GM21360 (cell line): ENCODE data around the gene COL21A1.

ENCODE experiments used
- ATAC-seq: cut with Tn5 transposase; IDR thresholded peaks from one replicate; pipeline ENCODE4 v1.9.1; 2021; ENCODE audit warnings: mild to moderate bottlenecking, moderate library complexity; ENCODE audit not compliant: unreplicated experiment

The COL21A1 gene

DNA sequence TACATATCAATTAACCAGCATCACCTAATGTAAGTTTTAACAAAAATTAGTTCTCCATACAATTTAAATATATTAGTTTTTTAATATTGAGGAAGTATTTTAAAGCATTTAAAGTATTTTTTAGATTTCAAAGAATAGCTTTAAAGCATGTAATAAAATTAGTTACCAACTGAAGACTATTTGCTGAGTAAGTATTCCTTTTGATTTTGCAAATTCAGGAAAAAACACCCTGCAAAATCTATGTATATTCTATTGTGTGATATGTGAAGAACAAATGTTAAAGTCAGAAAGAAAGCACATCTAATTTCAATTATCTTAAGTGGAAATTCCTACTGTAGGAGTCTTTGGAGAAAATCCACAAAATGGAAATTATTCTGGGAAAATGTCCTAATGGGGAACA, 107.3 kb downstream of the COL21A1 start:
- ATAC-seq = no peak

DNA sequence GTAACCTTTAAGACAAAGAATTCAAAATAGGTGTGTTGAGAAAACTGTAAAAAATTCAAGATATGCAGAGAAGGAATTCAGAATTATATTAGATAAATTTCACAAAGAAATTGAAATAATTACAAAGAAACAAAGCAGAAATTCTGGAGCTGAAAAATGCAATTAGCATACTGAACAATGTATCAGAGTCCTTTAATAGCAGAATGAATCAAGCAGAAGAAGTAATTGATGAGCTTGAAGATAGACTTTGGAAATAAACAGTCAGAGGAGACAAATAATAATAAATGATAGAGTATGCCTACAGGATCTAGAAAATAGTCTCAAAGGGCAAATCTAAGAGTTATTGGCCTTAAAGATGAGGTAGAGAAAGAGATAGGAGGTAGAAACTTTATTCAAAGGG, 131.7 kb downstream of the COL21A1 start:
- no peak for ATAC-seq

DNA sequence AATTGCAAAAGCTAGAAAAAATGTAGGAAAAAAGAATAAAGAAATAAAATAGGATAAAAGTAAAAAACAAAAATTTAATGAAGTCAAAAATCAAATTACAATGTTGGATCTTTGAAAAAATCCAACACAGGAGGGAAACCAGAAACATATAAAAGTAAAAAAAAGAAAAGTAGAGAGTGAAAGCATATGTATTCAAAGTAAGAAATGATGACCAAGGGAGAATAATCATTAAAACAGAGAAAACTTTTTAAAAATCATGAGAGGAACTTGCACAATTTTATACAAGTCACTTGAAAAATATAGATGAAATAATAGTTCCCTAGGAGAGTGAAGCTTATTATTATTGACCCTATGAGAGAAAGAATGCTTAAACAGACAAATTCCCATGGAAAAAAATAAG, 138.2 kb downstream of the COL21A1 start:
- ATAC-seq = no peak

GRCh38 chr6:56106231-56106630, 141.1 kb downstream of the COL21A1 start:
- ATAC-seq = no peak

DNA sequence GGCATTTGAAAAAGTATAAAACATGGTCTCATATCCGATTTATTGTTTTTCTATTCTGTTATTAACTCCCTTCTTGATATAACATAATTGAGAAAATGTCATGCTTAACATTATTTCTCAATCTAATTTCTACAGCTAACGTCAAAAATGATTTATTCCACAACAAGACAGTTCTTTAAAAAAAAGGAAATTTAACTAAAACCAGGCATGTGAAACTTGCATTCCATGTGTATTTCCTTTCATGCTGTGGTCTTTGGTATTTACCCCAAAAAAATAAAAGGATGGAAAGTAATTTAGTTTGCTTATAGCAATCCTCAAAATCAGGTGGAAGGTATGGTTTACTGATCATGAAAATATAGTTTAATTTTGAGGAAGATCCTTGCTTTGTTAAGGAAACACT, 142.8 kb downstream of the COL21A1 start:
- no peak for ATAC-seq

GRCh38 chr6:56102216-56102615, 145.2 kb downstream of the COL21A1 start:
- no peak for ATAC-seq

GRCh38 chr6:56101141-56101553, 146.2 kb downstream of the COL21A1 start:
- no peak for ATAC-seq

GRCh38 chr6:56096946-56097621, 150.3 kb downstream of the COL21A1 start:
- no peak for ATAC-seq

DNA sequence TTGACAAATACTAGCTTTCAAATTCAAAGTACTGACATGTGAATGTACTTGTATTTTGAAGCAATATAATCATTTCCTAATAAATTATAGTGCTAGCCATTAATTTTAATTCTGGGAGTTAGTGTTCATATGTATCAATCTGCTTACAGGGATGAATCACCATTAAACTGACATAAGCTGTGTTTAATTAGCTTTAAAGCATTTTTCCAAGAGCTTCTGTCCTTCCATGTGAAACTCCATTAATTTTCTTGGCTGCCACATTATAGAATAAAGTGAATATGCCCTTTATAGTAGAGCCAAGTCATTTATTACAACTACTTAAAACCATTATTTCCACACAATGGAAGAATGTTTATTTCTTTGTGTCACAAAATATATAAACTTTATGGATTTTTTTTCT, 150.8 kb downstream of the COL21A1 start:
- ATAC-seq = no peak

- no peak for ATAC-seq
Observed at GRCh38 chr6:56093776-56094175, 153.6 kb downstream of the COL21A1 start.

GRCh38 chr6:56091159-56091869, 156.1 kb downstream of the COL21A1 start:
- no peak for ATAC-seq

DNA sequence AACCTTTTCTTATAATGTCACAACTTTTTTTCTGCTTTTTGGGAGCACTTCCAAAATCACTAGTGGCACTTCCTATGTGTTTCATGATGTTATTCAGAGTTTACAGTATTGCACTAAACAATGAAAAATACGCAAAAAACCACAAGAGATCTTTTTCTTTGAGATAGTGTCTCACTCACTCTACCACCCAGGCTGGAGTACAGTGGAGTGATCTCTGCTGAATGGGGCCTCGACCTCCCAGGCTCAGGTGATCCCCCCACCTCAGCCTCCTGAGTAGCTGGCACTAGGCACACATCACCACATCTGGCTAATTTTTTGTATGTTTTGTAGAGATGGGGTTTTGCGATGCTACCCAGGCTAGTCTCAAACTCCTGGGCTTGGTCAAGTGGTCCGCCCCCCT, 158.7 kb downstream of the COL21A1 start:
- no peak for ATAC-seq

DNA sequence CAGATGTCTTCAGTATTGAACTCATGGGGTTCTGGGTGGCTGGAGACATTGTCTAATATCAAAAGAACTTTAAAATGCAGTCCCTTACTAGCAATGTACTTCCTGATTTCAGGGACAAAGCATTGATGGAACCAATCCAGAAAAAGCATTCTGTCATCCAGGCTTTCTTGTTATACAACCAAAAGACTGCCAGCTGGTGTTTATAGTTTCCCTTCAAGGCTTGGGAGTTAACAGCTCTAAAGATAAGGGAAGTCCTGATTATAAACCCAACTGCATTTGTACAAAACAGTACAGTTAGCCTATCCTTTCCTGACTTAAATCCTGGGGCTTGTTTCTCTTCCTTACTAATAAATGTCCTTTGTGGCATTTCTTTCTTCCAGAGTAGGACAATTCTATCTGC, 160.0 kb downstream of the COL21A1 start:
- ATAC-seq = no peak

DNA sequence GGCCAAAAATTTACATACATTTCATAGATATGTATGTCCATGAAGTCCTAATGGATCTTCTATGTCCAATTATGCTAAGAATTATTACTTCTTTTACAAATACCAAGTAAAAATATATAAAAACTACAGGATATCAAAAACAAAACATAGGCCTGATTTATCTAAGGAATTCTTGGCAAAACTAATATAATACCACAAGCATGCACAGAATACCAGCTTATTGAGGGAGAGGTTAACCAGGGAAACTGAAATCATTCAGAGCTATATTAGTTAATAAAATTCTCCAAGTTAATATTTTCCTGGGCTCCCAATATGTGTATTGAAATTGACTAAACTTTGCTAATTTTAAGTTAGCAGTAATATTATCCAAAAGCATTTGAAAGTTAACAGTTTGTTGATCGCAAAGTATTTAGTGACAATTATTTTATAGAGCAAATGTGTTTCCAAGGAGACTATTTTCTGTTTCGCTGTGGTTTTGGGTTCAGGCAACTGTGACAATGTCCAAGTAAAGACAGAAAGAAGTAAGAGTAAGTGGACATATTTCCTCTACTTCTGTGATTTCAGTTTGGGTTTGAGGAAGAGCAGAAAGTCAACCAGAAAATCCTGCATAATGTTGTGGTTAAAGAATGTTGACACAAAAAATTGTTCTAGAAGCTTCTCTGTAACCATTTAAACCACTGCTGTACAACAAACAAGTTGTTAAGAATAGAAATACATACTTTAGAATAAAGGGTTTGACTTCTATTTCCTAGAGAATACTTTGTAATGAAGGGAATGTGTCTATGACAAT, 167.4 kb downstream of the COL21A1 start:
- no peak for ATAC-seq

- ATAC-seq = no peak
Observed at GRCh38 chr6:56076033-56076432, 171.3 kb downstream of the COL21A1 start.

- no peak for ATAC-seq
Observed at GRCh38 chr6:56073761-56074160, 173.6 kb downstream of the COL21A1 start.

- ATAC-seq = no peak
Observed at GRCh38 chr6:56073315-56073714, 174.1 kb downstream of the COL21A1 start.

DNA sequence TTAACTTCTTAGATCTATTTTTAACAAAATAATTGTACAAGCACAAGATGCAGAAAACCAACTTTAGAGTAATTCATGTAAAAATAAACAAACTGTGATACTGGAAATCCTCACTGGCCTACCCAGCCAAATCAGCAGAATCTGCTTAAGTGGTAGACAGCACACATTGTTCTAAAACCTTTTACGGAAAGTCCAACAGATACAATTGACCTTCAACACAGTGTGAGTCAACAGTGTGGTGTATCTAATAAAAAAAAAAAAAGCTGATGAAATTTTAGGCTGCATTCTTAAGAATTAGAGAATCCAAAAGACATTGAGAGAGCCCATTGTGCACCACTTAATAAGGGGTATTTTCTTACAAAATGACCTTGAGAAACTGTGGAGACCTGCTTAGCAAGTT, 174.5 kb downstream of the COL21A1 start:
- no peak for ATAC-seq

- ATAC-seq = no peak
Observed at GRCh38 chr6:56065408-56065807, 182.0 kb downstream of the COL21A1 start.

- ATAC-seq = no peak
Observed at GRCh38 chr6:56062836-56063235, 184.5 kb downstream of the COL21A1 start.

- ATAC-seq = no peak
Observed at GRCh38 chr6:56058636-56059035, 188.7 kb downstream of the COL21A1 start.
